Gastrocnemius medialis (tissue), 4 donors: ENCODE results near the gene SERINC3.

Experiments
- CTCF ChIP-seq, 5 experiments: fragments of 450-650 bp in 3 of 5; fragments of 200-600 bp in 2 of 5; sonication (generic) in 2 of 5; IDR thresholded peaks in 4 of 5; conservative IDR thresholded peaks in 1 of 5; 1 replicate in 4 of 5; 2 replicates in 1 of 5; pipeline ENCODE4 v1.5.1; 2016 to 2019; ENCODE audit warnings: antibody characterized with exemption in 5 of 5, mild to moderate bottlenecking in 3 of 5, moderate library complexity in 3 of 5
- POLR2A ChIP-seq, 2 donors: fragments of 450-650 bp; IDR thresholded peaks; one replicate each; pipeline ENCODE4 v1.6.1; 2017; ENCODE audit warnings: antibody characterized with exemption in 2 of 2, mild to moderate bottlenecking in 2 of 2, moderate library complexity in 2 of 2

DNA sequence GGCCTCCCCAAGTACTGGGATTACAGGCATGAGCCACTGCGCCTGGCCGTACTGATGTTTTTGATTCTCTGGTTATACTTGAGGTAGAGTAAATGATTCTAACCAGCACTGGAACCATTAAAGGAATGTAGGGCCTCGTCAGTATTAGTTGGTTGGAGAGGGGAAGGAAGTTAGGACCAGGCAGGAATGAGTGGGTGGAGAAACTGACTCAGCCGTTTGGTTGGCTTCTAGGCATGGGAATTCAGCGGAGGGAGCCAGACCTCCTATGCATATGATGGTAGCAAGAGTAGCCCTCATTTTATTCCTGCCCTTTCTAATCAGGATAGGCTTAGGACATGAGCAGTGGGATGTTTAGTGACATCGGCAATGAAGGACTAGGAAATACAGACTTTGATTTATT is 19.0 kb upstream of the SERINC3 start:
- TF ChIP-seq POLR2A (IDR thresholded peaks at IDR 0.05) = no peak
- TF ChIP-seq CTCF (IDR thresholded peaks at IDR 0.05 in 4 of 5, conservative IDR thresholded peaks at IDR 0.05 in 1 of 5) = no peak
